GM18508 (cell line): ENCODE data around the gene FAM76B.

ENCODE experiments used
- ATAC-seq: cut with Tn5 transposase; IDR thresholded peaks from one replicate; pipeline ENCODE4 v1.9.1; 2021; ENCODE audit warnings: moderate number of reproducible peaks; ENCODE audit not compliant: insufficient read depth, unreplicated experiment

Gene FAM76B

GRCh38 chr11:95736355-95736754, 53.2 kb downstream of the FAM76B start:
- ATAC-seq = no peak

GRCh38 chr11:95734009-95734572, 55.5 kb downstream of the FAM76B start:
- no peak for ATAC-seq

GRCh38 chr11:95732930-95733602, 56.5 kb downstream of the FAM76B start:
- no peak for ATAC-seq

GRCh38 chr11:95729462-95729861, 60.1 kb downstream of the FAM76B start:
- ATAC-seq = no peak

- ATAC-seq = no peak
These were observed 60.8 kb downstream of the FAM76B start for GRCh38 chr11:95728790-95729189.

GRCh38 chr11:95728094-95728493, 61.5 kb downstream of the FAM76B start:
- ATAC-seq = no peak

GRCh38 chr11:95727620-95728019, 62.0 kb downstream of the FAM76B start:
- no peak for ATAC-seq

GRCh38 chr11:95727111-95727510, 62.5 kb downstream of the FAM76B start:
- no peak for ATAC-seq

- ATAC-seq = no peak
These were observed 64.4 kb downstream of the FAM76B start for GRCh38 chr11:95725196-95725595.

GRCh38 chr11:95723361-95723942, 66.1 kb downstream of the FAM76B start:
- ATAC-seq = no peak

GRCh38 chr11:95720195-95720594, 69.4 kb downstream of the FAM76B start:
- no peak for ATAC-seq
